Nephron progenitor cell (in vitro differentiated cells): ENCODE measurements around the gene RPS15.
"Not testable (repeated sequence)": the region's sequence is repeated elsewhere in the genome, so short reads cannot be mapped to it uniquely, and the experiment has no call there.

ENCODE experiments used
- DNase-seq: peaks from one replicate; pipeline ENCODE4 v3.0.0; 2021
- H3K27ac Mint-ChIP-seq: 2 replicates; pipeline ENCODE4 v1.8.0; 2021; ENCODE audit warnings: mild to moderate bottlenecking, moderate library complexity, mixed read lengths
- H3K27me3 Mint-ChIP-seq: 2 replicates; pipeline ENCODE4 v1.8.0; 2021; ENCODE audit warnings: mild to moderate bottlenecking, low read depth, mixed read lengths; ENCODE audit not compliant: poor library complexity
- H3K36me3 Mint-ChIP-seq: 2 replicates; pipeline ENCODE4 v1.8.0; 2021; ENCODE audit warnings: low read depth, mixed read lengths
- H3K4me1 Mint-ChIP-seq: 2 replicates; pipeline ENCODE4 v1.8.0; 2021; ENCODE audit warnings: mixed read lengths
- H3K4me3 Mint-ChIP-seq: 2 replicates; pipeline ENCODE4 v1.8.0; 2021; ENCODE audit warnings: mild to moderate bottlenecking, moderate library complexity, mixed read lengths
- H3K9me3 Mint-ChIP-seq: 2 replicates; pipeline ENCODE4 v1.8.0; 2021; ENCODE audit warnings: mild to moderate bottlenecking, moderate library complexity, mixed read lengths
- TF ChIP-seq, protein P1 (sequence below): fragments of 200-600 bp; sonication (generic); IDR thresholded peaks from 2 replicates; pipeline ENCODE4 v1.5.0; 2021; ENCODE audit warnings: antibody characterized with exemption

The RPS15 gene

DNA sequence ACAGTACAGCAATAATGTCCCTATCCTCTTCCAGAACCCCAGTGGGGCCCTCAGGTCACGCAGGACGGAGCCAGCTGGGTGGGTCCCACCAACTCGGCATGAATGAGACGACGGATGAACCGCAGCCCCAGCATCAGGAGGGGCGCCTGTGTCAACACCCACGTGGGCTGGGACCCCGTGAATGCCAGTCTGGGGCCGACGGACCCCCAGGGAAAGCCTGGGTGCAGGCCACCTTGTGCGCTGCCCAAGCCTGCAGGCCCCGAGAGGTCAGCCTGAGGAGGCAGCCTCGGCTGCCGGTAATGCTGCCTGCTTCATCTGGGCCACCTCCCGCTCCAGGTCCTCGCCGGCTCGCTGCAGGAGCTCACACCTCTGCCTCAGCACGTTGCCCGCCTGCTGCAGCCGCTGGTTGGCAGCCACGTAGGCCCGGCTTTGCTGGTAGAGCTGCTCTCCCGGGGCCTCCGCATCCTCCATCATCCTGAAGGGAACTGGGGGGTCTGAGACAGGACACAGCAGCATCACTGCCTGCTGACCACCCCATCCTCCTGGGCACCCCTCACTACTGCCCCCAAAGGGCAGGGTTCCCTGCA is 36.7 kb downstream of the RPS15 start:
- TF ChIP-seq, protein P1, sequence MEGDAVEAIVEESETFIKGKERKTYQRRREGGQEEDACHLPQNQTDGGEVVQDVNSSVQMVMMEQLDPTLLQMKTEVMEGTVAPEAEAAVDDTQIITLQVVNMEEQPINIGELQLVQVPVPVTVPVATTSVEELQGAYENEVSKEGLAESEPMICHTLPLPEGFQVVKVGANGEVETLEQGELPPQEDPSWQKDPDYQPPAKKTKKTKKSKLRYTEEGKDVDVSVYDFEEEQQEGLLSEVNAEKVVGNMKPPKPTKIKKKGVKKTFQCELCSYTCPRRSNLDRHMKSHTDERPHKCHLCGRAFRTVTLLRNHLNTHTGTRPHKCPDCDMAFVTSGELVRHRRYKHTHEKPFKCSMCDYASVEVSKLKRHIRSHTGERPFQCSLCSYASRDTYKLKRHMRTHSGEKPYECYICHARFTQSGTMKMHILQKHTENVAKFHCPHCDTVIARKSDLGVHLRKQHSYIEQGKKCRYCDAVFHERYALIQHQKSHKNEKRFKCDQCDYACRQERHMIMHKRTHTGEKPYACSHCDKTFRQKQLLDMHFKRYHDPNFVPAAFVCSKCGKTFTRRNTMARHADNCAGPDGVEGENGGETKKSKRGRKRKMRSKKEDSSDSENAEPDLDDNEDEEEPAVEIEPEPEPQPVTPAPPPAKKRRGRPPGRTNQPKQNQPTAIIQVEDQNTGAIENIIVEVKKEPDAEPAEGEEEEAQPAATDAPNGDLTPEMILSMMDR: no peak
- Mint-ChIP-seq H3K9me3 (no peaks in the 10 kb centered on the region), H3K27ac (no peak overlapping the region), H3K4me3 (no peak overlapping the region), H3K4me1 (peaks cover 26% of the 10 kb centered on the region), H3K27me3 (peaks cover 44% of the 10 kb centered on the region), H3K36me3 (peaks cover 5% of the 10 kb centered on the region)
- DNase-seq: no peak

DNA sequence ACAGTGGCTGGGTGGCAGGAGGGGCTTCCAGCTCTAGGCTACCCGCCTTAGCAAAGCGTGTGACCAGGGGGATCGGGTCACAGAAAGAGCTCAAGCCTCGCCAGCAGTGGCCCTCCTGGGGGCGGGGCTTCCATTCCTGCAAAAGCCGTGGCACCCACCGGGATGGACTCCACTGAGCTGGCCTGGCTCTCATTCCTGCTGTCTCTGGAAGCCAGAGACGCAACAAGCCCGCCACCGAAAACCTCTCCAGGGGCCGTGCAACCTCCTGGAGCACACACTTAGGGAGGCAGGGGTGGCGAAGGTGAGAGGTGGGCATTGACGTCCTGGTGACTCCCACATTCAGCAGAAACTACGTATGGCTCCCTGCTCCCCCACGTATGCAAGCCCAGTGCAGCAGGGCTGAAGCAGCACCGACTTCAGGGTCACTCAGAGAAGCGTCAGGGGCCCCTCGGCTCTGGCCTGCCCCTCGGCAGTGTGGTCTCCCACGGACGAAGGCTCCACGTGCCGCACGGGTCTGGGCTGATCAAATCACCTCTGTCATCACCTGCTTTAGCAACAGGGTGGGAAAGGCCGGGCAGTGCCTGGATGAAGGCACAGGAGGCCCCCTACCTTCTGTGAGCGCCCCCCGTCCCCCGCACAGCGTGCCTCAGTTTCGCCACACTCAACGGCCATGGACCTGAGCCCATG is 37.7 kb downstream of the RPS15 start:
- Mint-ChIP-seq H3K9me3 (no peaks in the 10 kb centered on the region), H3K4me3 (no peak overlapping the region), H3K27ac (no peak overlapping the region), H3K4me1 (peaks cover 23% of the 10 kb centered on the region), H3K36me3 (peaks cover 5% of the 10 kb centered on the region), H3K27me3 (peaks cover 34% of the 10 kb centered on the region)
- TF ChIP-seq, protein P1: no peak
- DNase-seq: no peak

DNA sequence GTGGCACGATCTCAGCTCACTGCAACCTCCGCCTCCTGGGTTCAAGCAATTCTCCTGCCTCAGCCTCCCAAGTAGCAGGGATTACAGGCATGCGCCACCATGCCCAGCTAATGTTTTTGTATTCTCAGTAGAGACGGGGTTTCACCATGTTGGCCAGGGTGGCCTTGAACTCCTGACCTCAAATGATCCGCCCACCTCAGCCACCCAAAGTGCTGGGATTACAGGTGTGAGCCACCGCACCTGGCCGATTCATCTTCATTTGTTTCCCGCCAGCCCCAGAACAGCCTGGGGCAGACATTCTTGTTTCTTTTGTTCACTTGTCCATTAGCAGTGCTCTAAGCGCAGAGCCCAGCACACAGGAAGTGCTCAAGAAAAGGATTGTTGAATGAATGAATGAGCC is 38.9 kb downstream of the RPS15 start:
- H3K36me3 Mint-ChIP-seq, H3K27ac Mint-ChIP-seq, H3K9me3 Mint-ChIP-seq, DNase-seq, H3K4me3 Mint-ChIP-seq: not testable (repeated sequence)
- Mint-ChIP-seq H3K4me1 (peaks cover 19% of the 10 kb centered on the region), H3K27me3 (peaks cover 22% of the 10 kb centered on the region)

DNA sequence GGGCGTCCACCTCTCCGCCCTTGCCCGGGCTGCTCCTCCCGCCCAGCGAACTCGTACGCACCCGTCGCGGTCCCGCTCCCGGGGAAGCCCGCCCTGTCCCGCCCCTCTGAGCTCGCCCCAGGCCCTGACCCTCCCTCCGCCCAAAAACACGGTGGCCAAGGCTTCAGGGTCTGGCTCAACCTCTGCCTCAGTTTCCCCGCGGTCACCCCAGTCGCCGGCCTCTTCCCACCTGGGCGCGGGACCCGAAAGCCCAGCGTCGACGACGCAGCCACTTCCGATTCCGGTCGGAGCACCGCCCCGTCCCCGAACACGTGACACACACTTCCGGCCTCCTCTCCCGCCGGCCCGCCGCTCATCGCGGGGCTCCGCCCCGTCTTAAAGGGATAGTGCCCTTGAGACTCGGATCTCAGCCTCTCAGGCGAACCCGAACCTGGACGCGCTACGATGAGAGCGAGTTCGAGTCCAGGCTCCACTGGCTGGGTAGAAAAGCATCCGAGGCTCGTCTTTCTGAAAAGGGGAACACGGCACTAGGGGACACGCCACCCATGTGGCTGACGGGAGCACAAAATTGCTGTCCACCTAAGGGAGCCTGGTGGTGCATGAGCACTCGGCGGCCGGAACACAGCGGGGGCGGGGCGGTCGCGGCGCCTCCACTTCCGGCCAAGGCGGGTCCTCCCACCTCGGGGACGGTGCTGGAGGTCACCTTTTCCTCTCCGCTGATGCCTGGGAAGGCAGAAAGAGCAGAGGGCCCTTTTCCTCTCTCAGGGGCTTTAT is 40.9 kb downstream of the RPS15 start, which contains the start of gene C19orf25:
C19orf25 (minus strand) TSS at position 282 of the 774 bp plus-strand sequence. CDS start 312 bp downstream, outside the sequence.
- peak; percentile 92 for DNase-seq
- TF ChIP-seq, protein P1: no peak
- Mint-ChIP-seq H3K4me1 (peaks cover 19% of the 10 kb centered on the region), H3K36me3 (peaks cover 5% of the 10 kb centered on the region), H3K9me3 (no peaks in the 10 kb centered on the region), H3K4me3 (peak within 1 kb of the TSS; percentile 95), H3K27me3 (peaks cover 3% of the 10 kb centered on the region), H3K27ac (peak within 1 kb of the TSS; percentile 90)

DNA sequence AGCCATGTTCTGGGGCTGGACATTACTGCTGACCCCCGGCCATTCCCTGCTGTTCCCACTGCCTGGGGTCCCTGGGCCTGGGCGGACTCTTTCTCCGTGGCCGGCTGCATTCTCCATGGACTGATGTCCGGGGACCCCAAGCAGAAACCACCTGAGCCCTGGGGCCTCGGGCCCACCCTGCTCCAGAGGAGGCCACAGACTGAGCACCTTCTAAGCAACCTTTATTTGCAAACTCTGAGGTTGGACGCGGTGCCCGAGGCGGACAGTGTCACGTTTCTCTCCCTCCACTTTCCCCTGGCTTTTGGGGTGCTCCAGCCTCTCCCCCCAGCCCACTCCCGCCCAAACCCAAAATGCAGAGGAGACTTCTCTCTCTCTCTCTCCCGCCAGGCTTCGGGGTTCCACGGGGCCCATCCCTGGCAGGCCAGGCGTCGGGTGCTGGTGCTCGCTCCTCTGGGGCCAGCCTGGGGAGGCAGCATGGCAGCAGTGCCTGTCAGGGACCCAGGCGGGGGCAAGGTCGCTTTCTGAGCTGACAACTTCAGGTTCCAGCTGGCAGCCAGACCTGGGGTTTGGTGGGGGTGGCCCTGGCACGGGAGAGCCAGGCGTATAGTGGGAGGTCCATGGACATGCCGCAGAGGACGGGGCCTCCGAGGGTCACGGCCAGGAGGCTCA is 43.2 kb downstream of the RPS15 start:
- TF ChIP-seq, protein P1: no peak
- Mint-ChIP-seq H3K9me3 (no peaks in the 10 kb centered on the region), H3K36me3 (peaks cover 5% of the 10 kb centered on the region), H3K4me3 (no peak overlapping the region), H3K27me3 (no peaks in the 10 kb centered on the region), H3K27ac (no peak overlapping the region), H3K4me1 (peaks cover 19% of the 10 kb centered on the region)
- DNase-seq: no peak

DNA sequence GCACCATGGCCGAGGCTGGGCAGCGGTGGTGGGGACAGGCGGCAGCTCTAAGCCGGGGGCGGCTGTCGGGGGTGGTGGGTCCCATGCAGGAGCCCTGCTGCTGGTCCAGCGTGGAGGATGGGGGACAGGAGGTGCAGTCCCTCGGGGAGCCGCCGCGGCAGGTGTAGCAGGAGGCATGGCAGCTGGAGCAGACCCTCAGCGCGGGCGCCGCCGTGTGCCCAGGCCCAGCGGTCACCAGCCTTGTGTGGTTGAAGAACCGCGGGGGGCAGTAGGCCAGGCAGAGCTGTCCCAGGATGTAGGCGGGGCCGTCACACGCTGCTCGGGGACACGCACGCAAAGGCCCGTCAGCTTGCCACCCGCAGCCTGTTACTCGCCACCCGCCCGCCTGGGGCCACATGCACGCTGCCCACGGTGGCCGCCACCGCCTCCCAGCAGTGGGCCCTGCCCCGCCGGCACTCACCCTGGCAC is 43.7 kb downstream of the RPS15 start:
- Mint-ChIP-seq H3K4me3 (no peak overlapping the region), H3K4me1 (peaks cover 19% of the 10 kb centered on the region), H3K9me3 (no peaks in the 10 kb centered on the region), H3K27ac (no peak overlapping the region), H3K27me3 (no peaks in the 10 kb centered on the region), H3K36me3 (peaks cover 5% of the 10 kb centered on the region)
- TF ChIP-seq, protein P1: no peak
- DNase-seq: no peak
